ENCODE measurements around the gene JPH3.
"Not testable (repeated sequence)": the region's sequence is repeated elsewhere in the genome, so short reads cannot be mapped to it uniquely, and the experiment has no call there.

The JPH3 gene

GRCh38 chr16:87722590-87723225 is 120.4 kb downstream of the JPH3 start:
- no peak for DNase-seq

GRCh38 chr16:87723226-87723623 is 120.9 kb downstream of the JPH3 start:
- no peak for DNase-seq

- no peak for DNase-seq
These were observed 122.4 kb downstream of the JPH3 start for GRCh38 chr16:87724490-87725291.

GRCh38 chr16:87725596-87726235 is 123.4 kb downstream of the JPH3 start:
- no peak for DNase-seq

- not testable (repeated sequence) for DNase-seq
These were observed 124.3 kb downstream of the JPH3 start for GRCh38 chr16:87726577-87726976.

GRCh38 chr16:87727346-87727745 is 125.0 kb downstream of the JPH3 start:
- DNase-seq, result no peak

- DNase-seq, result no peak
These were observed 125.7 kb downstream of the JPH3 start for GRCh38 chr16:87728026-87728425.

GRCh38 chr16:87729266-87729954 is 127.1 kb downstream of the JPH3 start:
- no peak for DNase-seq

GRCh38 chr16:87731607-87732006 is 129.3 kb downstream of the JPH3 start:
- no peak for DNase-seq

- DNase-seq, result no peak
These were observed 130.9 kb downstream of the JPH3 start for GRCh38 chr16:87733190-87733589.

GRCh38 chr16:87734644-87735043 is 132.3 kb downstream of the JPH3 start:
- DNase-seq, result no peak

- no peak for DNase-seq
These were observed 133.1 kb downstream of the JPH3 start for GRCh38 chr16:87735270-87736007.

GRCh38 chr16:87736008-87736382 is 133.7 kb downstream of the JPH3 start:
- DNase-seq, result no peak

GRCh38 chr16:87739801-87740200 is 137.5 kb downstream of the JPH3 start:
- DNase-seq, result no peak

- DNase-seq, result no peak
These were observed 138.1 kb downstream of the JPH3 start for GRCh38 chr16:87740441-87740840.

GRCh38 chr16:87740909-87741424 is 138.7 kb downstream of the JPH3 start:
- no peak for DNase-seq

- DNase-seq, result no peak
These were observed 139.6 kb downstream of the JPH3 start for GRCh38 chr16:87741700-87742415.

GRCh38 chr16:87742781-87743490 is 140.6 kb downstream of the JPH3 start:
- no peak for DNase-seq

- DNase-seq, result no peak
These were observed 142.6 kb downstream of the JPH3 start for GRCh38 chr16:87744750-87745514.

GRCh38 chr16:87746178-87746577 is 143.9 kb downstream of the JPH3 start:
- no peak for DNase-seq

Data from GOT3 (cell line).